ENCODE data around the gene HAND1. TPM values are rescaled to one million over a fixed set of nuclear protein-coding genes. Genes with fewer than 3 reads are reported as not detected.

HAND1 gene
- total and polyA plus RNA-seq, 2 experiments from 2014 or later = not detected

GRCh38 chr5:154459015-154459414, 19.0 kb downstream of the HAND1 start (continued):
- TF ChIP-seq, protein P1, sequence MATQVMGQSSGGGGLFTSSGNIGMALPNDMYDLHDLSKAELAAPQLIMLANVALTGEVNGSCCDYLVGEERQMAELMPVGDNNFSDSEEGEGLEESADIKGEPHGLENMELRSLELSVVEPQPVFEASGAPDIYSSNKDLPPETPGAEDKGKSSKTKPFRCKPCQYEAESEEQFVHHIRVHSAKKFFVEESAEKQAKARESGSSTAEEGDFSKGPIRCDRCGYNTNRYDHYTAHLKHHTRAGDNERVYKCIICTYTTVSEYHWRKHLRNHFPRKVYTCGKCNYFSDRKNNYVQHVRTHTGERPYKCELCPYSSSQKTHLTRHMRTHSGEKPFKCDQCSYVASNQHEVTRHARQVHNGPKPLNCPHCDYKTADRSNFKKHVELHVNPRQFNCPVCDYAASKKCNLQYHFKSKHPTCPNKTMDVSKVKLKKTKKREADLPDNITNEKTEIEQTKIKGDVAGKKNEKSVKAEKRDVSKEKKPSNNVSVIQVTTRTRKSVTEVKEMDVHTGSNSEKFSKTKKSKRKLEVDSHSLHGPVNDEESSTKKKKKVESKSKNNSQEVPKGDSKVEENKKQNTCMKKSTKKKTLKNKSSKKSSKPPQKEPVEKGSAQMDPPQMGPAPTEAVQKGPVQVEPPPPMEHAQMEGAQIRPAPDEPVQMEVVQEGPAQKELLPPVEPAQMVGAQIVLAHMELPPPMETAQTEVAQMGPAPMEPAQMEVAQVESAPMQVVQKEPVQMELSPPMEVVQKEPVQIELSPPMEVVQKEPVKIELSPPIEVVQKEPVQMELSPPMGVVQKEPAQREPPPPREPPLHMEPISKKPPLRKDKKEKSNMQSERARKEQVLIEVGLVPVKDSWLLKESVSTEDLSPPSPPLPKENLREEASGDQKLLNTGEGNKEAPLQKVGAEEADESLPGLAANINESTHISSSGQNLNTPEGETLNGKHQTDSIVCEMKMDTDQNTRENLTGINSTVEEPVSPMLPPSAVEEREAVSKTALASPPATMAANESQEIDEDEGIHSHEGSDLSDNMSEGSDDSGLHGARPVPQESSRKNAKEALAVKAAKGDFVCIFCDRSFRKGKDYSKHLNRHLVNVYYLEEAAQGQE (IDR thresholded peaks at IDR 0.05; ENCODE audit: unreplicated experiment) = no peak
- TF ChIP-seq JUNB (IDR thresholded peaks at IDR 0.05; ENCODE audit: unreplicated experiment) (no peak), EZH2phosphoT487 (IDR thresholded peaks at IDR 0.05; ENCODE audit: unreplicated experiment) (no peak), STAT1 (IDR thresholded peaks at IDR 0.05; ENCODE audit: unreplicated experiment) (no peak), ZNF114 (CRISPR knock-in tag; IDR thresholded peaks at IDR 0.05) (no peak), ZNF331 (CRISPR knock-in tag; IDR thresholded peaks at IDR 0.05; ENCODE audit: low read depth) (no peak), CREB1 (CRISPR knock-in tag; IDR thresholded peaks at IDR 0.05; ENCODE audit: low read depth) (no peak)
- TF ChIP-seq, protein P2, sequence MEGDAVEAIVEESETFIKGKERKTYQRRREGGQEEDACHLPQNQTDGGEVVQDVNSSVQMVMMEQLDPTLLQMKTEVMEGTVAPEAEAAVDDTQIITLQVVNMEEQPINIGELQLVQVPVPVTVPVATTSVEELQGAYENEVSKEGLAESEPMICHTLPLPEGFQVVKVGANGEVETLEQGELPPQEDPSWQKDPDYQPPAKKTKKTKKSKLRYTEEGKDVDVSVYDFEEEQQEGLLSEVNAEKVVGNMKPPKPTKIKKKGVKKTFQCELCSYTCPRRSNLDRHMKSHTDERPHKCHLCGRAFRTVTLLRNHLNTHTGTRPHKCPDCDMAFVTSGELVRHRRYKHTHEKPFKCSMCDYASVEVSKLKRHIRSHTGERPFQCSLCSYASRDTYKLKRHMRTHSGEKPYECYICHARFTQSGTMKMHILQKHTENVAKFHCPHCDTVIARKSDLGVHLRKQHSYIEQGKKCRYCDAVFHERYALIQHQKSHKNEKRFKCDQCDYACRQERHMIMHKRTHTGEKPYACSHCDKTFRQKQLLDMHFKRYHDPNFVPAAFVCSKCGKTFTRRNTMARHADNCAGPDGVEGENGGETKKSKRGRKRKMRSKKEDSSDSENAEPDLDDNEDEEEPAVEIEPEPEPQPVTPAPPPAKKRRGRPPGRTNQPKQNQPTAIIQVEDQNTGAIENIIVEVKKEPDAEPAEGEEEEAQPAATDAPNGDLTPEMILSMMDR (conservative IDR thresholded peaks at IDR 0.05; ENCODE audit: low read depth in 2 of 2) = no peak

DNA sequence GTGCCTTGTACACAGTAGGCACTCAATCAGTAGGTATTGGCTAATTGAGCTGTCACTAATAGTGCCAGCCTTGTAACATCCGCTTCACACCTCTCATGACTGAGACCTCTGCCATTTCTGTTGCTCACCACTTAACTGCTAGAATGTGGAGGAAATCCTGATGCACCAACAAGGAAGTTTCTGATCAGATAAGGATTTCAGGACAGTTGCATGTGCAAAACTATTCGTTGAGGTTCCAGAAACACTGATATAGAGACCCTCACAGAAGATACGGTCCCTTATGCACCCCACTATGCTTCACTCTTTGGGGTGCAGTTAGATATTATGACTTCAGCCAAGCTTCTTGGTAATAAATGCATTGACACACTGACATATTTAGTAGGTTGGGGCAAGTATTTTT, 21.5 kb downstream of the HAND1 start:
- Histone ChIP-seq H3F3A (replicated peaks; ENCODE audit: low read depth) (no peaks in the 10 kb centered on the region), H3K4me2 (no peak overlapping the region), H3K79me2 (replicated peaks; ENCODE audit: insufficient read depth) (no peaks in the 10 kb centered on the region), H3K27me3 (ENCODE audit: insufficient read depth) (no peaks in the 10 kb centered on the region), H4K20me1 (replicated peaks; ENCODE audit: insufficient read depth) (no peaks in the 10 kb centered on the region), H3K36me3 (ENCODE audit: insufficient read depth) (0 out of 2 replicates have a peak, but pooled peaks cover 7% of the 10 kb centered on the region), H3K4me1 (ENCODE audit: insufficient read depth) (no peaks in the 10 kb centered on the region), H3K9me2 (ENCODE audit: insufficient read depth) (no peaks in the 10 kb centered on the region), H3K27ac (ENCODE audit: low read depth) (no peak overlapping the region), H3K4me3 (no peak overlapping the region), H2AFZ (no peak overlapping the region)
- no peaks in the 10 kb centered on the region for H3K27me3 Mint-ChIP-seq (ENCODE audit: insufficient read depth, low read depth, poor library complexity)
- no peak overlapping the region for H3K4me3 Mint-ChIP-seq
- peaks cover under 1% of the 10 kb centered on the region; the same call in 1 of the 3 replicates for H3K4me1 Mint-ChIP-seq
- H3K9me3 Mint-ChIP-seq = no peaks in the 10 kb centered on the region
- H3K27ac Mint-ChIP-seq = no peak overlapping the region
- DNase-seq (ENCODE audit: low spot score) (no peak), ATAC-seq (no peak)
- TF ChIP-seq JUNB (IDR thresholded peaks at IDR 0.05; ENCODE audit: unreplicated experiment) (no peak), STAT1 (IDR thresholded peaks at IDR 0.05; ENCODE audit: unreplicated experiment) (no peak), POLR2AphosphoS5 (IDR thresholded peaks at IDR 0.05; ENCODE audit: low read depth) (no peak), EZH2phosphoT487 (IDR thresholded peaks at IDR 0.05; ENCODE audit: unreplicated experiment) (no peak), ZNF331 (CRISPR knock-in tag; IDR thresholded peaks at IDR 0.05; ENCODE audit: low read depth) (no peak)
- H3K36me3 Mint-ChIP-seq (ENCODE audit: low read depth) = peaks cover 3% of the 10 kb centered on the region; the same call in 1 of the 3 replicates
